ENCODE results near the gene RCSD1.

The RCSD1 gene

GRCh38 chr1:167750641-167751040, 120.6 kb downstream of the RCSD1 start:
- no peak for DNase-seq

DNA sequence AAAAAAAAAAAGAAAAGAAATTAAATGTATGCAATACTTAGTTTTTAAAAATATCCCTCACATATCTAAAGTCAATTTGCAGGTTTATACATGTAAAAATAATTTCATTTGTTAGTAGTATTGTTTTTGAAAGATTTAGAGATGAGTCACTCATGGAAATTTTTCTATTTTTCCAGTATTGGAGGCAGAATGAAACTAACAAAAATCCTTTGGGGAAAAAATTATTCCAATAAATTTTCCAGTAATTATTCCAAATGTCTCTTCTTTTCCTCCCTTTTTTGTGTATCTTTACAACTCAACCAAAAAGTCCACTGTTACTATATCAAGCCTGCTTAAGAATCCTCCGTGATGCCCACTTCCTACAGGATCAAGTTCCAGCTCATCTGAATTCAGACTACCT, 121.6 kb downstream of the RCSD1 start:
- no peak for DNase-seq

DNA sequence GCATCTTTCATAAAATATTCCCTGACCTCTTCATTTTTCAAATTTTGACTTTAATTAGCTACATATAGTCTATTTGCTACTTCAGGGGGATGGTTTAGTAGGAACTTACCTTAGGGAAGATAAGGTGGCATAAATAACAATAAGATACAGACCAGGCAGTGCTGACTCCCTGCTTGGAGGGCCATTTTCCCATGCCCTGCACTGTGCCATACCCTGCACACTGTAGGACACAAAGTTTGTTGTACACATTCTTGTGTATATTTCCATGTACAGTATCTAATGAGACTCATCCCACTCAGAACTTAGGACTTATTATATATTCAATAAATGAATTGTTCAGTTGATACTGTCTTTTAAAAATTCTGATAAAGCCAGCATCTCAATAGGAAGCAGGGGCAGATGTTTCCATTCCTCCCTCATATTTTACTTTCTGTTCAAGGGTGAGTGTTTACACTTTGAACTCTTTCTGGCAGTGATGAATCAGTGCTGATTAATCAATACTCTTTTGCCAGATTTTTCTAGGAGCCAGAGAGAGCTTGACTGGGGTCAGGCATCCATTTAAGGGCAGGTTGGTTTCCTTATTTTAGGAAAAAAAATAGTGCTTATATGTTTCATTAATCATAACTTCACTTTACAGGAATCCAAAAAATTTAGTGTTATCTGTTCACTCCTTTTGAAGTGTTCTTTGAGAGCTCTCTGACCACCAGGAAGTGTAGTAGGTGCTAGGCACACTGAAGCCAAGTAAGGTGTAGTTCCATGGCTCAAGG, 122.4 kb downstream of the RCSD1 start:
- no peak for DNase-seq

DNA sequence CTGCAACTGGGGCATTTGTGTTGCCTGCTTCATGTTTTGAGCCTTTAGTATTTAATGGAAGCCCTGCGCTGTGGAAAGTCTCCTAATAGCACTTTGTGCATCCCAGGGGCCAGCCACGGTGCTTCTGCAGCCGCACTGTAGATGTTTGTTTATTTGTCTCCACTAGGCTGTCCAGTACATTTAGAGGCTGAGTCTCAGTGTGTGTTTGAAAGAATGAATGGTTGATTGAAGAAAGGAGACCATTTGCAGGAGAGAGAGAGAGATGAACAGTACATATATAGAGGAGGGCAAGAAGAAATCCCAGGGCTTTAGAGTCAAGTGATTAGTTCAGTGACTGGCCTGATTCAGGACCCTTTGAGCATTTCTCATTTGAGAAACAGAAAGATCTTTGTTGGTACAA, 125.6 kb downstream of the RCSD1 start:
- DNase-seq: no peak
